Smooth muscle cell of the brain vasculature (primary cell): ENCODE measurements around the gene PIAS4.

ENCODE experiments used
- DNase-seq: peaks from one replicate; pipeline ENCODE4 v3.0.0-alpha.2; 2012; ENCODE audit warnings: low read depth, low spot score

The PIAS4 gene

DNA sequence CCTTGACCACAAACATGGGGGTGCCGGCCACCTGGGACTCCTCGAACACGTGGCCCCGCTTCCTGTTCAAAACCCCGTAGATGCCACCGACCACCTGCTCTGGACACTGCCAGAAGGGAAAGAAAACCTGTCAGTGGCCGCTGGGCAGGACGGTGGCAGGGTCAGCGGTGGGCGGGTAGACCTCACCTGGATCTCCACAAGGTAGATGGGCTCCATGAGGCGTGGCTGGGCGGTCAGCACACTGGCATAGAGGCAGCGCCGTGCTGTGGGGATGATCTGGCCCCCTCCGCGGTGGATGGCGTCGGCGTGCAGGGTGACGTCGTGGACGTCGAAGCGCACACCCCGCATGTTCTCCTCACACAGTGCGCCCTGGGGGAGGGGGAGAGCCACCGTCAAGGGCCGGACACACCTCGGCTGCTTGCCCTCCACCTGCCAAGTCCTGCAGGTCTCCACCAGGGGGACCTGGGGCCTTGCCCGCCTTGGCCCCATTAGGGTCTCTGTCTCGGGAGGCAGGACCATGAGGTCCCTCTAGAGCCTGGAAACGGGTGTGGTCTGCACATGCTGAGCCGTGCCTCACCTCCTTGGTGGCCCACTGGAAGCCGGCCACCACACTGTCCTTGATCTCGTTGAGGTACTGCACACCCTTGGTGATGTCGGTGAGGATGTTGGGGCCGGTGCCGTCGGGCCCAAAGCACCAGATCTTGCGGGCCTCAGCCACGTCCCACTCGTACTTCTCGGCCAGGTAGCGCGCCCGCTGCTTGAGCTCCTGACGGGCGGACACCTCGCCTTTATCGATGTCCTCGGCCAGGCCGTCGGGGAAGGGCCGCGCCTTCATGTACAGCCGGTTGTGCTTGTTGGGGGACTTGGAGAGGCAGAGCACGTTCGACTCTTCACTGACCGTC is 30.0 kb upstream of the PIAS4 start:
- no peak for DNase-seq

DNA sequence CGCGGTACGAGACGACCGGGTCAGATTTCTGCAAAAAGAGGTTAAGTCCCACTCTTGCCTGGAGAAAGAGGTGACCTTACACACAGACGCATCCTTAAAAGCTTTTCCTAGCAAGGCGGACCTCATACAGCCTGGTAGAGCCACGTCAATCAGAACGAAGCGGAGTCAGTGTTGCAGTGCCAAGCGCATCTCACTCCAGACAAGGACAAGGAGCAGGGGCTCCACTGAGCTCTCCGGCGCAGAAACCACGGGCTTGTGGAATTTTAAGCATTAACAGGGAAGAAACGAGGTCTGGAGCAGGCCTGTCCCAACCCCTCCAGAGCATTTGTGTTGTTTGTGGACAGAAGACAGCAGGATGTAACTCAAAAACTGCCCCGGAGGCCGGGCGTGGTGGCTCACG is 29.4 kb upstream of the PIAS4 start:
- no peak for DNase-seq

DNA sequence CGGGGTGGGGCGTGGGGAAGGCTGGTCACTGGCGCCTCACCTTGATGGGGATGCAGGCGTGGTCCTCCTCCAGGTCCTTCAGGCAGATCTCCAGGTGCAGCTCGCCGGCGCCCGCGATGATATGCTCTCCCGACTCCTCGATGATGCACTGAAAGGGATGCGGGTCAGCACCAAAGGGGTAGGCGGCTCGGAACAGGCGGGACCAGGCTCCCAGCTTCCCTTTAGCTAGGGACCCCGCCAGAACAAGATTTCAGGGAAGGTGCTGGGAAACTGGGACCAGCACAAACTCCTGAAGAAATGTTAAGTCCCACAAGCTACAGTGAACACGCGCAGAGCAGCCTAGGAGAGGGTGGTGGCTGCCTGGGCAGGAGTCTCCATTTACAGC is 28.3 kb upstream of the PIAS4 start:
- DNase-seq = no peak

DNA sequence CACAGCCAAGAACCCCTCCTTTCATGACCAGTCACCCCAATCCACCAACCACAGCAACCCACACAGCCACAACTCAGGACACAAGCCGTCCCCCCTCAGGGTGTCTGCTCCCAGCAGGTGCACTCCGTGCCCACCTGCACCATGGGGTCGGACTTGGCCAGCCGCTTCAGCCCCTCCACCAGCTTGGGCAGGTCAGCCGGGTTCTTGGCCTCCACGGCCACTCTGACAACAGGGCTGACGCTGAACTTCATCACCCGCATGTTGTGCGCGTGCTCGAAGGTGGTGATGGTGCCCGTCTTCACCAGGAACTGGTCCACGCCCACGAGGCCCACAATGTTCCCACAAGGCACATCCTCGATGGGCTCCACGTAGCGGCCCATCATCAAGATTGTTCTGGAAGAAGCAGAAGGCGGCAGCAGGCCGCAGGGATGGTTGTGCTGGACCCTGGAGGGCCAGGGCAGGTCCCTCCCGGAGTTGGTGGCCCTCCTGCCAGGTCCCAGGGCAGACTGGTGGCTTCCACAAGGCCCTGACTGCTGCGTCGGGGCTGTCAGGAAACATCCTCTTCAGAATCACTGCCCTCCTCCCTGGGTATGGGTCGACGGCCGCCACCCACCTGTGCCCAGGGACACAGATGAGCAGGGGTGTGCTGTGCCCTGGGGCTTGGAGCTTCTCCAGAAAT is 27.7 kb upstream of the PIAS4 start:
- DNase-seq = no peak

DNA sequence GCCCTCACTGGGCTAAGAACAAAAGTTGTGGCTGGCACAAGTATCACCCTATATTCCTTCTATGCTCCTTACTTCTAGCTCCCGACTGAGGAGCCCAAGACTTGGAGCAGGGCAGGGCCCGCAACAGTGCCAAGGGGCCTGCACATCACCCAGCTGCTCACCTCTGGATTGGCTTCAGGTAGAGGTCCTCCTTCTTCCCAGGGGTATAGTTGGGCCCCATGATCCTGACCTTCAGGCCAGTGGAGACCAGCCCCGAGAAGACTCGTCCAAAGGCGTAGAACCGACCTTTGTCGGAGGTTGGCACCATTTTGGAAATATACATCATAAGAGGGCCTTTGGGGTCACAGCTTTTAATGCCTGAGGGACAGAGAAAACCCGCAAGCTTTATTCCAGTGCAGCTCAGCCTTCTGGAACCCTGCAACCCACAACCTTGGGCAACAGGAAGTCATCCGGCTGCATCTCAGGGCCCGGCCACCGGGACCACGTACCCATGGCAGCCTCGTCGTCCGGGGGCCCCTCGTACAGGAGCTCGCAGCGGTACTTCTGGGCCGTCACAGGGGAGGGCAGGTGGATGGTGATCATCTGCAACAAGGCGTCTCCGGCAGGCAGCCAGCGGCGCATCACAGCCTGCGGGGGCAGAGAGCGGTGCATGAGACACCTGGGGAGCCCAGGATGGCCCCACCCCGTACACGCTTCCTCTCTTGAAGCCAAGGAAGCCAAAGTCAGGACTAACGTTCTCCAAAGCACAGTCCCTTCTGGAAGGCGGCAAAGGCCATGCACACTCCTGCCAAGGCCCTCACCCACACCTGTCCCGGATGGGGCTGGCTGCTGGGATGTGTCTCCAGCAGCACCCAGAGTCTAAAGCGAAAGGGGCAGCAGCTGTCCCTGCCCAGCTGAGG is 26.9 kb upstream of the PIAS4 start:
- DNase-seq = no peak

DNA sequence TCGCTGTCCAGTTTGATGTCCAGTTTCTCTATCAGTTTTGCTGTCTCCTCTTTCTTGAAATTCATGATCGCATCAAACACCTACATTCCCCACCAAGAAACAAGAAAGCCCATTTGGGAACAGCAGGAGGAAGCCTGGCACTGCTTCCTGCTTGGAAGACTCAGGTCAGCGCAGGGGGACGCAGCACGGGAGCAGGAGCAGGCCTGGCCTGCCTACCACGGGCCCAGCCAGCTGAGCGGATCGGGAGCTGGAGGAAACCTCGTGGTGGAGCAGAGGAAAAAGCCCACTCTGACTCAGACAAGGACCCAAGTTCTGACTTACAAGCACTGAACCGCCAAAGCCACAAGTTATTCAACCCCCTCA is 26.2 kb upstream of the PIAS4 start:
- DNase-seq = no peak

DNA sequence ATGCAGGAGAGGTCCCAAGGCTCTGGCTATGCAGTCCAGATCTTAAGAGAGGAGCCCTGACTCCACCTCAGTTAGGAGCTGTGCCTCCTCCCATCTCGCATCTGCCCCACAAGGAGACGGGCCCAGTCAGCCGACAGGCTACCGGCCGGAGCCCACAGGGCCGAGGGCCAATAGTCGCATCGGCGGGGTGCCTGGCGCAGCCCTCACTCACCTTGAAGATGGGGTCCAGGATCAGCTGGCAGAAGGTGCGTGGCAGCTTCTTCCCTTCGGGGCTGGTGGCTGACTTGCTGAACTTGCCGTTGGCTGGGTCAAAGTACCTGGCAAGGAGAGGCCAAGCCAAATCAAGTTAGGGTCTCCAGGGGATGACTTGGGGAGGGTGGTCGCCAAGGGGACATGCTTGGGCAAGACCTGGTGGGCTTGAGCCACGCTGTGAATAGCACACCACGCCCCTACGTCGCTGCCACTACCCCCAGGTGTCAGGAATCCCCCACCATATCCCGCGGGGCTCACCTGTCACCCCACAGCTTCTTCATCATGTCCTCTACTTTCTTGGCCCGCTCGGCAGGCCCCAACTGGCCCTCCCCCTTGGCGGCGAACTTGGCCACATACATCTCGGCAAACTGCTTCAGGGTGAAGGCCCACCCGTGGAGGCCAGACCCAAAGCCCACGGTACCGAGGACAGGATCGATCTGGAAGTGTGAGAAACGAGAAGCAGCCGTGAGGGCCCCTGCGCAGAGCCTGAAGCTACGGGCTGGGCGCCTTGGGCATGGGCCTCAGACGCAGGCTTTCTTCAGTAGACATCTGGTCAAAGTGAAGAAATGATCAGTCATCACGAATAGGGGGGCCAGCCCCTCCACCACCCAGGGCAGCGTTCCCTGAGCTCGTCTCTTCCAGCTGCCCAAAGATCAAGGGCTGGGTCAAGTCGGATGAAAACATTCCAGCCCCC is 25.5 kb upstream of the PIAS4 start:
- DNase-seq = no peak

DNA sequence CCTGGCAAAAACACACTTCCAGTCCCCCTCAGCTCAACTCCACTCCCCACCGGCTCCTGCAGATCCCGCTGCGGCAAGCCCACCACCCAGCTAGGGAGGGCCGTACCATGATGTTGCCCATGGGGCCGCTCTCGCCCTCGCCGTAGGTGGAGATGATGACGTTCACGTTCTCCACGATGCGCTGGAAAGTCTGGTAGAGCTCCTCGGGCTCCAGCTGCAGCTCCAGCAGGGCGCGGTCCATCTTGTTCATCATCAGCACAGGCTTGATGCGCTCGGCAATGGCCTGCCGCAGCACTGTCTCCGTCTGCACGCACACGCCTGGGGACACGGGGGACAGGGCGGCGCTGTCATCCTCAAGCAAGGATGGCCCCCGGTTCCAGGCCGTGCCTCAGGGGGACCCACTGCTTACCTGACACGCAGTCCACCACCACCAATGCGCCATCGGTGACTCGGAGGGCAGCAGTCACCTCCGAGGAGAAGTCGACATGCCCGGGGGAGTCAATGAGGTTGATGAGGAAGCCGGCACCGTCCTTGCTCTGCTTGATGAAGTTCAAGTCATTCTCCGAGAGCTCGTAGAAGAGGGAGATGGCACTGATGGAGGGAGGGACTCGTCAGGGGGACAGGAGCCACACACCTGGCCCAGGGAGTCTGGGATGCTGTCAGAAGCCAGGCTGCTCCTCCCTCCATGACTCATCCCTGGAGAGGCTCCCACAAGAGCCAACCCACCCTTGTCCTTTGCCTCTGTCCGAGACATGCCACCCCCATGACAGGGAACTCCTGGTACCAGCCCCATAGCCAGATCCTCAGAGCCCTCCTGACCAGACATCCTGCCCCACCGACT is 24.6 kb upstream of the PIAS4 start:
- no peak for DNase-seq

DNA sequence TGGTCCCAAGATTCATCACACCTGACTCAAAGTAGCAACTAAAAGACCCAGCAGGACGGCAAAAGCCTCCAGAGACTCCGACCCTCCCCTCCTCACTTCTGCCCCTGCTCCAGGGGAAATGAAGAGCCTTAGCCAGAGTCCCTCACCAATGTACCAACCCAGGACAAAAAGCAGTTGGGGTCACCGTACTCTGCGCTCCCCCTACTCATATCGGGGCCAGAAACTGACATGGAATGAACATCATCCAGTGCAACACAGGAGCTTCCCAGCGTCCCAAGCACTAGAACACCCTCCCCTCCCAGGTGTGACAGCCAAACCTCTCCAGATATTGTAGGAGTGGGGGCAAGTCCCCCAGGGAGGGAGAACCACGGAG is 24.0 kb upstream of the PIAS4 start:
- no peak for DNase-seq

DNA sequence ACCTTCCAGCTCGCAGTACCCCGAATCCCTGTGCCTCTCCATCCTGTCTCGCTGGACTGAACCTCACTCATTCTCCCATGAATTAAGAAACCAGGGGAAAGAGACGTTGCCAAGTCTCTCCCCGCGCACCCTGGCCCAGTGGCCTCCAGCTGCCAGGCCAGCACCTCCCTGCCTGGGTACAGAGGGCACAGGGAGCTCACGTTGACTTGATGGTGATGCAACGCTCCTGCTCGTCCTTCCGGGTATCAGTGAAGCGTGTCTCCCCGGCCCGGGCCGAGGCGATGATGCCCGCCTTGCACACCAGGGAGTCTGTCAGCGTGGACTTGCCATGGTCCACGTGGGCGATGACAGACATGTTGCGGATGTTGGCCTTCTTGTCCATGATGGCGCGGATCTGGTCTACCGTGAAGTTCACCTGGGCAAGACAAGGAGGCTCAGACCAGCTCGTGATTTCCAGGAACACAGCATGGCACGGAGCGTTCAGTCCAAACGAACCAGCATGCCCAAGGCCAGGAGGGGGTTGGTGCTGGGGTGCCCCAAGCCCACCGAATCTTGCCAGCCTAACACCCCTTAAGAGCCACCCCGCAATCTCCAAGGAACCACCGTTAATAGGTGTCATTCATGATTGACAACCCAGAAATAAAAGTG is 23.5 kb upstream of the PIAS4 start:
- DNase-seq = no peak

DNA sequence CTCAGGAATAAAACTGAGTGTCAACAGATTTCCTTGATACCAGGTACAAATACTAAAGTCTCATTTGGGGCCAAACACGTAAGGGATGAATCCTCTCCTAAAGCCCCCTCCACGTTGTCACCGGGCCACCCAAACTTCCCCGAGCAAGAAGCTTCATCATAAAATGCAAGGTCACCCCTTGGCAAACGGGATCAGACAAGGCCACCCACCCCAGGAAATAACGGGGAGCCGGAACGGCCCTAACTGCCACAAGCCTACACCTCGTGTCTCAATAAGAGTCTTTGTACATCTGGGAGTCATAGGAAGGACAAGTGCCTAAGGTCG is 23.0 kb upstream of the PIAS4 start:
- DNase-seq = no peak

DNA sequence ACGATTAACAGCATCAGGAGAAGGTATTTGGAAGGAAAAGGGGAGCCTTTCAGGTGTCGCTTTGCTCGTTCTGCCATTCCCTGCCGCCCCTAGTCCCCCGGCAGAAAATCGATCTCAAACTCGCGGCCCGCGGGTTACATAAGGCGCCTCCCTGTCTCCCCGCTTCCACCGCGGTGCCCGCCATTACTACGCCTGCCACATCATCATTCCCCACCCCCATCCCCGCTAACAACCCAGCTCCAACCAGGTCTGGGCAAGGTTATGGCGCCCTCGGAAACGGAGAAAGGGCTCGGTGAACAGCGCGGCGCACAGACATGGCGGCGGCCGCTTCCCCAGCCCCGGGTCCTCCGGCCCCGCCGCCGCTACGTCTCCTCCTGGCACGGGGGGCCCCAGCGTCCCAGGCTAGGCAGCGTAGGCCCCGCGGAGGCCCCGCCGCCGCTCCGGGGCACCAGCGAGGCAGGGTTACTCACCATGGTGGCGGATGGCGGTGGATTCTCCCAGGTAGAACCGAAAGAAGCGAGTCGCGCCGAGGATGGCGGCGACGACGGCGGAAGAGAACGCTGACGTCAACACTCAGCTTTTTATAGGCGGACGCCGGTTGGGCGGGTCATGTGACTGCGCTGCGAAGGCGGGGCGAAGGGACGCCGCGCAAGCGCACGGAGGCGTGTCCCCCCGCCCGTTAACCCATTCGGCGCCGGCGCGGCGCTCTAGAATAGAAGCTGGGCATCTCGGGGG is 22.5 kb upstream of the PIAS4 start, which contains the start of gene EEF2:
TSS of gene EEF2 (minus strand) at position 556 of the 735 bp plus-strand sequence. CDS start at position 473, 83 bp downstream.
- DNase-seq = no peak

DNA sequence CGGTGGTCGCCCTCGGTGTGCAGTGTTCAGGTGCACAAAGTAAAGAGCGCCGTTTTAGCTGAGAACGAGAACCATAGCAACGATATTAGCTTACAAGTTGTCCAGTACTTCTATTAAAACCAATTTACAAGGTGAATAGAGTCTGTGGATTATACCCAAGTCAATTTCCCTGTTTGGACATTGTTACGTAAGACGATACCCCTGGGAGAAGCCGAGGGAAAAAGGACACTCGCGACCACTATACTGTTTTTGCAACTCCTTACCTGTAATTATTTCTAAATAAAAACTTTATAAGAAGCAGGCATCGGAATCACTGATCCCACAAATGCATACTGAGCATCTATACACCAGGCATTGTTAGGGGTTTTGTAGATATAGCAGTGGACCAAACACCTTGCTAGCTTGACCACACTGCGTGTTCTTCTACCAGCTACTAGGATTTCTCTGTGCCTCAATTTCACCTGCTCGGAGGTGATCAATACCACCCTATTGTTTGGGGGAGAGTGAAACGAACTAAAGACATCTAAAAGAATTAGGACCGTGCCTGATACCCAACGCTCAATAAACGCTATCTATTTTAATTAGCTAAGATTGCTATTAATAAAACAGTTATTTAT is 21.8 kb upstream of the PIAS4 start:
- DNase-seq = no peak

DNA sequence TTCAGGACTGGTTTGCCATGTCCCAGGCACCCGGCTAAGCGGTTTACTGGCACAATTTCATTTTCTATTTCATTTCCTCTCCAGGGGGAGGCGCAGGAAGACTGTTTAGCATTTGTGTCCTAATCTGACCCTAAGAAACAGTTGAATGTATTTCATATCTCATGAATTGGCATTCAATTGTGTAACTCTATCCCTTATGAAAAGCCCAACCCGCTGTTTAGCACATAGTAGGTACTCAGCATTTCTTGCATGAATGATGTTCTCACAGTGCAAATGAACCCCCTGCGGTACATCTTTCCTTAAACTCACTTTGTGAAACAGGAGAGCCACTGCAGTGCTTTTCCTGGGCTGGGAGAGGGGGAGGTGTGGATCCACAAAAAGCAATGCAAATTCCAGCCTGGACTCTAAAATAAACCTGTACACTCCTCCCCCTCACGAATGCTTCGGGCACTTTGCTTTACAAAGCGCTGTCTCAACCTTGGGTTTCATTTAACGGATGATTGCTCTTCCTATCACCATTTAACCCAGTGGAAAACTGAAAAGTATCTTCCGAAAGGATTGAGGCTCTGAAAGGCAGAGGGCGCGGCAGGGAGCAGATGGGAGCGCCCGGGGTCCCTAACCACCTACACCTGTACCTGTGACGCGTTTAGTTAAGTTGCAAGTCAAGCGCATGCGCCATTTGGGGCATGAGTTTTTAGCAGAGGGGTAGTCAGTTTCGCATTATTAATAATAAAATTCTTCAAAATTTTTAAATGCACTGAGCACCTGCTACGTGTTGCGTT is 21.1 kb upstream of the PIAS4 start:
- DNase-seq = no peak

DNA sequence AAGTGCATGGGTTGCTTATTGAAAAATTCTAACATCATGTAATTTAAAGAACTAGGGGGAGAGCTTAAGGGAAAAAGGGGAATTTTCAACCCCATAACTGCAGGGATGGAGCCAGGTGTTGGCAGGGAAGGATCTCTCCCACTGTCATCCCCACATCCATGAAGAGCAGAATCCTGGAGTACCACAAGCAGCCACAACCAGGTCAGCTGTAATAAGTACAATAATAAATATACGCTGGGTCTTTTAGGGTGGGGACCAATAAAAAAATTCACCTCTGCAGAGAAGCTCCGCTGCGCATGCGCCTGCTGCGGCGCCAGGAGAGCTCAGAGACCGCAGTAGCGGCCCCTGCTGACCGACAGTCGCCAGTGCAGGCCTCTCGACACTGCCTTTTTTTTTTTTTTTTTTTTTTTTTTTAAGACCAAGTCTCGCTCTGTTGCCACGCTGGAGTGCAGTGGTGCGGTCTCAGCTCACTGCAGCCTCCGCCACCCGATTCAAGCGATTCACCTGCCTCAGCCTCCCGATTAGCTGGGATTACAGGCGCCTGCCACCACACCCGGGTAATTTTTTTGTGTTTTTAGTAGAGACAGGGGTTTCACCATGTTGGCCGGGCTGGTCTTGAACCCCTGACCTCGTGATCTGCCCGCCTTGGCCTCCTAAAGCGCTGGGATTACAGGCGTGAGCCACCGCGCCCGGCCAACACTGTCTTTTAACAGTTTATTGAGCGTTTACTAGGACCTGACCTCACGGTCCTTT is 19.7 kb upstream of the PIAS4 start:
- no peak for DNase-seq

DNA sequence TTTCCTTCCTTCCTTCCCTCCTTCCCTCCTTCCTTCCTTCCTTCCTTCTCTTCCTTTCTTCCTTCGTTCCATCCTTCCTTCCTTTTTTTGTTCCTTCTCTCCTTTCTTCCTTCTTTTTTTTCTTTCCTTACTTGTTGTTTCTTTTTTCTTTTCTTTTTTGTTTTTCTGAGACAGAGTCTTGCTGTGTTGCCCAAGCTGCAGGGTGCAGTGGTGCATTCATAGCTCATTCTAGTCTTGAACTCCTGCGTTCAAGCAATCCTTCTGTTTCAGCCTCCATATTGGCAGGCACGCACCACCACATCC is 16.8 kb upstream of the PIAS4 start:
- no peak for DNase-seq

DNA sequence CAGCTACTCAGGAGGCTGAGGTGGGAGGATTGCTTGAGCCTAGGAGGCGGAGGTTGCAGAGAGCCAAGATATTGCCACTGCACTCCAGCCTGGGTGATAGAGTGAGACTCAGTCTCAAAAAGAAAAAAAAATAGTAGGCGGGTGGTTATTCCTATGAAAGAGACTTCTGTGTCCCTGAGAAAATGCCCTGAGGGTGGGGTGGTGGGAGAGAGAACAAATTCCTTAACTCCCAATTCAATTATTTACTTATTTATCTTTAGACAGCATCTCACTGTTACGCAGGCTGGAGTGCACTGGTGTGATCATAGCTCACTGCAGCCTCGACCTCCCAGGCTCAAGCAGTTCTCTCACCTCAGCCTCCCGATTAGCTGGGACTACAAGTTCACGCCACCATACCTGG is 11.9 kb upstream of the PIAS4 start:
- no peak for DNase-seq
